HG02870 (cell line): ENCODE data around the gene EN2.

Source experiments
- ATAC-seq: cut with Tn5 transposase; IDR thresholded peaks from one replicate; pipeline ENCODE4 v1.9.1; 2021; ENCODE audit warnings: mild to moderate bottlenecking, moderate library complexity; ENCODE audit not compliant: unreplicated experiment

EN2 gene

GRCh38 chr7:155507576-155507975 lies 49.6 kb downstream of the EN2 start:
- no peak for ATAC-seq

DNA sequence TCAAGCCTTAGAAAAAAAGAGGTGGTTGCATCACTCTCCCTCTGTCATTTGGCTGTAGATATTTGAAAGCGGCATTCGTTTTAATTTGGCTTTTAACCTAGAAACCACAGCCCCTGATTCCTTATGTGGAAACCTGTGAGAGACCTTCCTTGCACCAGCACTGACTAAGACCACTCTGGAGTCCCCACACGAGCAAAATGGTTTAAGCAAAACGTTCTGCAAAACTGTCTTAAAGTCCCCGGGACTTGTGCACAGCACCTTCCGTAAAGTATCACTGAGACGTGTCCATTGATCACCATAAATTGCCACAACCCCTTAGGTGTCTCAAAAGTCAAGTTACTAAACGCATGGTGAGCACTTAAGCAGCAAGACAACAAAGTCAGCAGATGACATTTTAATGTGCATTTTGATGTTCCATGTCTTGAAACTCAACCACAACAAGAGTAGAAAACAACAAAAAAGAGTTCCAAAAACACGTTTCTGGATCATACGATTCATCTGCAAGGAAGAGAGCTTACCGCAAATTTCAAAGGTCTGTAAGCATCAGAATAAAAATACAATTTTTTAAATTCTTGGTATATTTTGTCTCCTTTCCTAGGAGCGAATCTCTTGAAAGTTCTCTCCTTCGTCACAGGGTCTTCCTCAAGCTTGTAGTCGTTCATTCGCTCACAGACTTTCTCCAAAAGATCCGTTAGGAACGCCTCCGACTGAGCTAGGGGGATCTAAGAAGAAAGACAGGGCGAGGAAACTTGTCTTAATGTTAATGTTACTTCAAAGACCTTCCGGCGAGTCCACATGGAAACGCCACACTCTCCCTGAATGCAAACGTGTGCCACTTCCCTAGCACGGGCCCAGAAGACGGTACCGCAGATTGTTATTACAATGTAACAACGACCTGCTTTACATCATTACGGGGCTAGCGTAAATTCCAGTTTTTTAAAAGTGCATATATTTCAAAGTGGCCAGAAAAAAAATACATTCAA lies 50.7 kb downstream of the EN2 start:
- ATAC-seq, result no peak

DNA sequence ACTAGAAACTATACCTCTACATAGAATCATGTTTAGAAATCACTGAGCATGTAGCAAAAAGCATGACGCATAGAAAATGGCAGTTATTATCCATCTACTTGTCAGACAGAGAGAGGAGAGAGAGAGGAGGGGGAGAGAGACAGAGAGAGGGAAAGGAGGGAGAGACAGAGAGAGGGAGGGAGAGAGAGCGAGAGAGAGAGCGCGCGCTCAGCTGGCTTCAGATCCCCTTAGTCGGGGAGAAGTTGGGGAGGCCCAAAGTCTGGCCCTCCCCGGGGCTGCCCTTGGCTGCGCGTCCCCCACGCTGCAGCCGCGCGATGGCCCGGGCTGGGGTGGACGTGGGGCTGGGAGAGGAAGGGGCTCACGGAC lies 51.4 kb downstream of the EN2 start:
- no peak for ATAC-seq

GRCh38 chr7:155509725-155510551 lies 52.0 kb downstream of the EN2 start:
- ATAC-seq, result no peak

DNA sequence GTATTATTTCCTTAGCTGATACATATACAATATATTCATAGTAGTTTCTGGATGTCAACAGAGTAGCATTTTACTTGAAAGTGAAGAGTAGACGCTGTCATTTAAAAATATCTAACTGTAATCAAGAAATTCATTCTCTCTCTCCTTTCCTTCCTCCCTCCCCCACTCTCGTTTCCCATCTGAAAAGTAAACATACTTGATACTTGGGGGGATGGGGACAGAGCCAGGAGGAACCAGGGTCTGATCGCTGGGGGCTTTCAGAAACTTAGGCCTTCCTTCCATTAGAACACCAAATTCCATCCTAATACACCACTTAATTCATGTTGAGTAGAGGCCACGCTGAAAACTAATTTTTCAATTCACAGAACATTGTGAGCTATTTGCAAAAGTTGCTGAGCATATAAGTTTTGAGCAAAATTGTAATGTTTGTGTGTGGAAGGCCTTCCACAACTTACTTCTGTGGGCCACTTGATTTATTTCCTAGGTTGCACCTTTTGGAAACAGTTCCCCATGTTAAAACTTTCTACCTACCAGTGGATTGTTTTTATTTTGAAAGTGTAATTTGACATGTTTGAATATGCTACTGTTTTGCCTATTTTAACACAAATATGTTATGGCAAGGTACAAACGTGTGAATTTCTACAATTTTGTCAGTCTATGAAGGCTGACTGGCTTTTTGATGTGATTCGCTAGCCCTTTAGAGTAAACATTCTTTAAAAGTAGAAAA lies 53.2 kb downstream of the EN2 start:
- no peak for ATAC-seq

DNA sequence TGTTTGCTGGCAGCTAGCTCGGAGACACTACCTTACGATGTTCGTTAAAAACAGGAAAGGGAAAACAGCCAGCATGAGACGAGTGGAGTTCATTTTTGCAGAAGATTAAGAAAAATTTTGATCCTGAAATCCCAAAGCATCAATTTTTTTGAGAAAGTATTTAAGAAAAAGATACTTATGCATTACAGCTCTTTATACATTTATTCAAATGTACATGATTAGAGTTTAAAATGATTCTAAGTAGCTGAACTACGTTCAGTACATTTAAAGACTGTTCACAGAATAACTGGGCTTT lies 53.7 kb downstream of the EN2 start:
- ATAC-seq, result no peak

DNA sequence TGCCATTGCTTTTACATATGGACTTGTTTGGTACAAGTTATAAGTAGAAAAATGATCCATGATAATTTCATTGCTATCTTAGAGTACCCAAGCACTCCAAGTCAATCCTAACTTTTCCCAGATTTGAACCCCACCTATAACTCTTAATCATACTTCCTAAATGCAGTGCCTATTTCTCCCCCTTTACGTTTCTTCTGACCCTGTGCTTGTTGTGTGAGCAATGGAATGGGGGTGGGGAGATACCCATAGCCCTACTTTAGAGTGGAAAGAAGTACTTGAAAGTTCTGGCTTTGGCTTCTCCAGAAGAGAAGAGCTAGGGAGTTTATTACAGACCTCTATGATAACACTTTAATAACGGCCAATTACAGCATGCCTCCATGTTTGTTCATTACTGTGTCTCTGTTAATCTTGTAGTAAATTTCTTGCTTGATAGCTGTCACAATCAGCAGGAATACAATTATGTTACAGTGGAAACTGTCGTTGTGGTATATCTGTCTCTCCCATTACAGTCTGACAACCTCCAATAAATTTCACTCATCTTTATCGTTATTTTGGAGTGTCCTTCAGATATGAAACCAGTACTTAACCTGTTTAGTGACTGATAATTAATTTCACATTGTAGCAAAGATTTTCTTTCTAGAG lies 54.4 kb downstream of the EN2 start:
- no peak for ATAC-seq

DNA sequence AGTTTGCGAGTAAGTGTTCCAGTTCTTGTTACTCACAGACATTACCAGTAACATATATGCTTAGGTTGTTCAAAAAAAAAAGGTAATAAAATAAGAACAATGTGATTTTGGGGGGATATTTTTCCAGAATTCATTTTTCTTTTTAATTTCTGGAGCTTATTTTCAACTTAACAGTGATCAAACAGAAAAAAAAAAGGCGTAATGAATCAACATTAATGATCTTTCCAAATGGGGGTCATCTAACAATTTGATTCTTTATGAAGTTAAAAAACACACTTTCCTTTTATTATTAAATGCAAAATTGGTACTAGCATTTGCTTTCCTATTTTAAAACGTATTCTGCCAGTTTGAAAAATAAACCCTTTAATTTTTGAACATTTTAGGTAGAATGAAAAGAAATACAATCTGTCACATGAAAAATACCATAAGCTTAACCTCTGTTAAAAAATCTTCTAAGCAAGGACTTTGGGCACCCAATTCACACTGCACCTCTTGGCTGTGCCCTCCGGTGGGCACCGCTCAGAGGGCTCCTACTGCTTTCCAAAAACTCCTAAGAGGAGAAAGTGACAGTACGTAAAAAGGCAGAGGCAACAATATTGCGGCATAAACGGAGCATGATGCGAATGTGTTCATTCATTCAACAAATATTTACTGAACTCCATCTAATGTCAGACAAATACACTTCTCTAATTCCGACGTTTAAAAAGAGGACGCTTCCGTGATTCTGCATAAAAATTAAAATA lies 55.8 kb downstream of the EN2 start:
- ATAC-seq, result no peak

GRCh38 chr7:155514296-155514695 lies 56.4 kb downstream of the EN2 start:
- ATAC-seq, result no peak
